ENCODE measurements around the gene RPA1. TPM values are rescaled to one million over a fixed set of nuclear protein-coding genes. Genes with fewer than 3 reads are reported as not detected.
A peak's percentile ranks its signal among the peaks of the same experiment; 100 is the strongest.
"Not testable (repeated sequence)": the region's sequence is repeated elsewhere in the genome, so short reads cannot be mapped to it uniquely, and the experiment has no call there.

The RPA1 gene
- polyA plus RNA-seq, 3 donors = 18.5 to 27.4 (median 23.8) TPM

DNA sequence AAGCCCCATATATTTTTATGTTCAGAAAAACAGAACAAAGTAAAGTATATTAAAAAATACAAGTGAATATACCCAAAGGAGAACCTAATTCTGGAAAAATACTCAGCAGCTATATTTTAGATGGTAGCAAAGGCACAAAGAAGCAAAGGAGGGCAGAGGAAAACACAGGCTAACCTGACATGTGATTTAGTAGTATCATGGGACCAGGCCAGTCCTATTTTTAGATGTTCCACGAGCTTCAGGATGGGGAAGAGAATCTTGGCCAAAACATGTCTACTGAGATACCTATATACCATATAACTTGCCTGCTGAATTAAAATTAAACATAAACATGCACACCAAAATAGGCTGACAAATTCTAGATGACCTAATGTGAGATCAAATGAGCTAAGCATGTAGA is 33.0 kb upstream of the RPA1 start:
- no peak overlapping the region for H3K4me3 Mint-ChIP-seq
- no peaks in the 10 kb centered on the region for H3K9me3 ChIP-seq (replicated peaks in 1 of 2; ENCODE audit: control insufficient read depth in 1 of 2, insufficient read depth in 1 of 2, low read length in 2 of 2)
- H3K4me3 ChIP-seq (replicated peaks in 1 of 3; ENCODE audit: low read depth in 2 of 3, low read length in 3 of 3) = no peak overlapping the region
- no peak overlapping the region for H3K4me2 ChIP-seq (replicated peaks; ENCODE audit: extremely low read depth, low read length, poor library complexity, severe bottlenecking)
- H3K9me3 Mint-ChIP-seq = peaks cover 0 to 2% (median 0%) of the 10 kb centered on the region in 7 donors
- intact Hi-C loops (cut with micrococcal nuclease) = no loop called here
- TF ChIP-seq, protein P1, sequence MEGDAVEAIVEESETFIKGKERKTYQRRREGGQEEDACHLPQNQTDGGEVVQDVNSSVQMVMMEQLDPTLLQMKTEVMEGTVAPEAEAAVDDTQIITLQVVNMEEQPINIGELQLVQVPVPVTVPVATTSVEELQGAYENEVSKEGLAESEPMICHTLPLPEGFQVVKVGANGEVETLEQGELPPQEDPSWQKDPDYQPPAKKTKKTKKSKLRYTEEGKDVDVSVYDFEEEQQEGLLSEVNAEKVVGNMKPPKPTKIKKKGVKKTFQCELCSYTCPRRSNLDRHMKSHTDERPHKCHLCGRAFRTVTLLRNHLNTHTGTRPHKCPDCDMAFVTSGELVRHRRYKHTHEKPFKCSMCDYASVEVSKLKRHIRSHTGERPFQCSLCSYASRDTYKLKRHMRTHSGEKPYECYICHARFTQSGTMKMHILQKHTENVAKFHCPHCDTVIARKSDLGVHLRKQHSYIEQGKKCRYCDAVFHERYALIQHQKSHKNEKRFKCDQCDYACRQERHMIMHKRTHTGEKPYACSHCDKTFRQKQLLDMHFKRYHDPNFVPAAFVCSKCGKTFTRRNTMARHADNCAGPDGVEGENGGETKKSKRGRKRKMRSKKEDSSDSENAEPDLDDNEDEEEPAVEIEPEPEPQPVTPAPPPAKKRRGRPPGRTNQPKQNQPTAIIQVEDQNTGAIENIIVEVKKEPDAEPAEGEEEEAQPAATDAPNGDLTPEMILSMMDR (IDR thresholded peaks at IDR 0.05) = no peak
- no peak for DNase-seq
- H3K4me1 ChIP-seq (ENCODE audit: control insufficient read depth in 1 of 2, insufficient read depth in 2 of 2, low read length in 2 of 2) = no peaks in the 10 kb centered on the region
- peaks cover 14 to 19% of the 10 kb centered on the region in 2 donors for H3K36me3 ChIP-seq (replicated peaks in 1 of 2; ENCODE audit: control insufficient read depth in 1 of 2, insufficient read depth in 2 of 2, low read length in 2 of 2)
- H3K9ac ChIP-seq (ENCODE audit: insufficient read depth, low read length, poor library complexity, severe bottlenecking) = no peak overlapping the region
- no peaks in the 10 kb centered on the region for H3K4me1 Mint-ChIP-seq
- no peaks in the 10 kb centered on the region for H3K27me3 ChIP-seq (ENCODE audit: control insufficient read depth in 2 of 2, insufficient read depth in 2 of 2, low read length in 2 of 2)
- H3K79me2 ChIP-seq (ENCODE audit: insufficient read depth, low read length) = peaks cover 8% of the 10 kb centered on the region
- peak overlapping the region in 2 of 7 donors; percentile 11 to 33 for H3K27ac Mint-ChIP-seq
- peaks cover 29 to 41% of the 10 kb centered on the region in 2 donors for H3K36me3 Mint-ChIP-seq
- H2AFZ ChIP-seq (ENCODE audit: insufficient read depth, low read depth, low read length, poor library complexity, severe bottlenecking) = no peak overlapping the region
- no peaks in the 10 kb centered on the region for H4K20me1 ChIP-seq (ENCODE audit: insufficient read depth, low read length)
- H3K27ac ChIP-seq (ENCODE audit: low read depth in 1 of 2, low read length in 2 of 2) = no peak overlapping the region
- WGBS (ENCODE audit: insufficient coverage) = no CpG with 5 or more reads among the region's 1 CpG
- no peaks in the 10 kb centered on the region for H3K27me3 Mint-ChIP-seq (ENCODE audit: low read depth in 3 of 3)

DNA sequence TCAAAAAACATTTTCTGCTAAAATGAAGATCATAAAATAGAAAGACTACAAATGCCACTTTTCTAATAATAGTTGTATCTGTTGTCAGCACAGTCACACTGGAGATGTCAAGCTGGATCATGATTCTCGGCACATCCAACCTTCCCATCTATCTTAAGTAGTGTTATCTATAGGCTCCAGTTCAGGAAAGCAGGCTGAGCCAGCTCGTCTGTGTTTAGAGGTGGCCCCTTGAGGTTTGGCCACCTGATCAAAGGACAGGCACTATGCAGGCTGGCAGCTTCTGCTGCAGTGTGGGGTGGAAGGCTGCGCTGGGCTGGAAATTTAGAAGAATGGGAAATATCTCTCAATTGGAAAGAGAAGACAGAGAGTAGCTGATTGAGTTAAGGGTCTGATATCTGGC is 32.5 kb upstream of the RPA1 start:
- H4K20me1 ChIP-seq (ENCODE audit: insufficient read depth, low read length) = no peaks in the 10 kb centered on the region
- H3K36me3 ChIP-seq (replicated peaks in 1 of 2; ENCODE audit: control insufficient read depth in 1 of 2, insufficient read depth in 2 of 2, low read length in 2 of 2) = peaks cover 17 to 24% of the 10 kb centered on the region in 2 donors
- no peak for DNase-seq
- no peak overlapping the region for H3K9ac ChIP-seq (ENCODE audit: insufficient read depth, low read length, poor library complexity, severe bottlenecking)
- Mint-ChIP-seq H3K27ac (peak overlapping the region in 1 of 7 donors; percentile 55), H3K27me3 (ENCODE audit: low read depth in 3 of 3) (no peaks in the 10 kb centered on the region), H3K4me1 (no peaks in the 10 kb centered on the region), H3K4me3 (no peak overlapping the region), H3K9me3 (peaks cover 0 to 2% (median 0%) of the 10 kb centered on the region in 7 donors), H3K36me3 (peaks cover 30 to 44% of the 10 kb centered on the region in 2 donors)
- H3K4me1 ChIP-seq (ENCODE audit: control insufficient read depth in 1 of 2, insufficient read depth in 2 of 2, low read length in 2 of 2) = no peaks in the 10 kb centered on the region
- no peak overlapping the region for H3K4me2 ChIP-seq (replicated peaks; ENCODE audit: extremely low read depth, low read length, poor library complexity, severe bottlenecking)
- WGBS (ENCODE audit: insufficient coverage) = 100% methylated on average over 1 of the region's 3 CpGs
- no peaks in the 10 kb centered on the region for H3K9me3 ChIP-seq (replicated peaks in 1 of 2; ENCODE audit: control insufficient read depth in 1 of 2, insufficient read depth in 1 of 2, low read length in 2 of 2)
- H3K79me2 ChIP-seq (ENCODE audit: insufficient read depth, low read length) = peaks cover 8% of the 10 kb centered on the region
- H3K27ac ChIP-seq (ENCODE audit: low read depth in 1 of 2, low read length in 2 of 2) = no peak overlapping the region
- no peaks in the 10 kb centered on the region for H3K27me3 ChIP-seq (ENCODE audit: control insufficient read depth in 2 of 2, insufficient read depth in 2 of 2, low read length in 2 of 2)
- intact Hi-C loops (cut with micrococcal nuclease) = no loop called here
- H2AFZ ChIP-seq (ENCODE audit: insufficient read depth, low read depth, low read length, poor library complexity, severe bottlenecking) = no peak overlapping the region
- TF ChIP-seq, protein P1 (IDR thresholded peaks at IDR 0.05) = no peak
- no peak overlapping the region for H3K4me3 ChIP-seq (replicated peaks in 1 of 3; ENCODE audit: low read depth in 2 of 3, low read length in 3 of 3)

DNA sequence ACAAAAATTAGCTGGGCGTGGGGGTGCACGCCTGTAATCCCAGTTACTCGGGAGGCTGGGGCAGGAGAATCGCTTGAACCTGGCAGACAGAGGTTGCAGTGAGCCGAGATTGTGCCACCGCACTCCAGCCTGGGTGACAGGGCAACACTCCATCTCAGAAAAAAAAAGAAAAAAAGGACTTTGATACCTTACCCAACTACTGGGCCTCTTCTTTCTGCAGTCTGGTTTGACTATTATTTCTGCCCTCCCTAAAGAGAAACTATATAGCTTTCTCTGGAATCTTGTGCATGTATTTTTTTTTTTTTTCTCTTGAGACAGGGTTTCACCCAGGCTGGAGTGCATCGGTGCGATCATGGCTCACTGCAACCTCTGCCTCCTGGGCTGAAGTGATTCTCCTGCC is 32.0 kb upstream of the RPA1 start:
- intact Hi-C loops (cut with micrococcal nuclease); H3K4me2 ChIP-seq (replicated peaks; ENCODE audit: extremely low read depth, low read length, poor library complexity, severe bottlenecking); H3K27me3 ChIP-seq (ENCODE audit: control insufficient read depth in 2 of 2, insufficient read depth in 2 of 2, low read length in 2 of 2); H3K4me3 Mint-ChIP-seq; H4K20me1 ChIP-seq (ENCODE audit: insufficient read depth, low read length); H2AFZ ChIP-seq (ENCODE audit: insufficient read depth, low read depth, low read length, poor library complexity, severe bottlenecking); H3K27ac Mint-ChIP-seq; H3K9ac ChIP-seq (ENCODE audit: insufficient read depth, low read length, poor library complexity, severe bottlenecking); H3K4me3 ChIP-seq (replicated peaks in 1 of 3; ENCODE audit: low read depth in 2 of 3, low read length in 3 of 3); H3K27ac ChIP-seq (ENCODE audit: low read depth in 1 of 2, low read length in 2 of 2); H3K79me2 ChIP-seq (ENCODE audit: insufficient read depth, low read length); H3K9me3 ChIP-seq (replicated peaks in 1 of 2; ENCODE audit: control insufficient read depth in 1 of 2, insufficient read depth in 1 of 2, low read length in 2 of 2); H3K4me1 ChIP-seq (ENCODE audit: control insufficient read depth in 1 of 2, insufficient read depth in 2 of 2, low read length in 2 of 2); H3K27me3 Mint-ChIP-seq (ENCODE audit: low read depth in 3 of 3); H3K4me1 Mint-ChIP-seq; DNase-seq; H3K9me3 Mint-ChIP-seq: not testable (repeated sequence)
- WGBS (ENCODE audit: insufficient coverage) = 100% methylated on average over 5 of the region's 8 CpGs
- peaks cover 30 to 46% of the 10 kb centered on the region in 2 donors for H3K36me3 Mint-ChIP-seq
- H3K36me3 ChIP-seq (replicated peaks in 1 of 2; ENCODE audit: control insufficient read depth in 1 of 2, insufficient read depth in 2 of 2, low read length in 2 of 2) = peaks cover 17 to 29% of the 10 kb centered on the region in 2 donors

All from CD14-positive monocyte (primary cell).